Measurements from ENCODE around the gene MPEG1.

Gene MPEG1

DNA sequence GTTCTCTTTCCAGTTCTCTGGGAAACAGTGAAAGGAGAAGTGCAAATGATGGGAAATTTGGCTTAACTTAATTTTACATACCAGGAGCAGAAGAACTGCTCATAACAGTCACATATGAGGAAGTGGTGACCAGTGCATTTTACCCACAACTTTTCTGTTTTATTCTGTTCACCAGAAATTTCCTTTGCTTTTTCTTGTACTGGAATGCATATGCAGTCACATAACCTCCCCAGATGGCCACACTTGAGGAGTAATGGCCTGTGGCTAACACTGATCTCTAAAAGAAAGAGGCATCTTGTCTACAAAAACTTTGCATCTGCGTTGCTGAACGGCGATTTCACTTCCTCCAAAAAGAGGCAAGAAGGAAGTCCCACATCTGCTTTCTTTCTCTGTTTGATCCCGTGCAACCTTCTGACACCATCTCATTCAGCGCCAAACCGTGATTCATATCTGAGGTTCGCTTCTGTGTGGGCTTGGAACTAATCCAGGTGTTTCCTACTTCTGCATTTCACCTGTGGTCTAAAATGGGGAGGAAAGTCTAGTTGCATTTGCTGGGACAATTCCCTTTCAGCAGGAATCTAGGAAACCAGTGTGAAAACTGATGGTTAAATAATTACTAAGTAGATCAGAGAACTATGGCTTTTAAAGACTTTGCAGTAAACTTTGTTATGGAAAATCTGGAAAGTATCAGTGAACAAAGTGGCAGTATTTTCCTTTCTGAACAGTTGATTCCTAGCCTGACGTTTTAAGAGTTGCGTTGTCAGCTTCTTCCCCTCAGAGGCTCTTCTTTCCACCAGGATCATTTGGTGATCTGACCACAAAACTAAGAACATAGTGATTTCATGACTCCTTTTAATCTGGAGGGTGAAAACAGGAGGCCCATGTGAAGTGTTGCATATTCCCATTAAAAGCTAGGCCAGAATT, 4.2 kb upstream of the MPEG1 start:
- DNase-seq, result peak; percentile 53

DNA sequence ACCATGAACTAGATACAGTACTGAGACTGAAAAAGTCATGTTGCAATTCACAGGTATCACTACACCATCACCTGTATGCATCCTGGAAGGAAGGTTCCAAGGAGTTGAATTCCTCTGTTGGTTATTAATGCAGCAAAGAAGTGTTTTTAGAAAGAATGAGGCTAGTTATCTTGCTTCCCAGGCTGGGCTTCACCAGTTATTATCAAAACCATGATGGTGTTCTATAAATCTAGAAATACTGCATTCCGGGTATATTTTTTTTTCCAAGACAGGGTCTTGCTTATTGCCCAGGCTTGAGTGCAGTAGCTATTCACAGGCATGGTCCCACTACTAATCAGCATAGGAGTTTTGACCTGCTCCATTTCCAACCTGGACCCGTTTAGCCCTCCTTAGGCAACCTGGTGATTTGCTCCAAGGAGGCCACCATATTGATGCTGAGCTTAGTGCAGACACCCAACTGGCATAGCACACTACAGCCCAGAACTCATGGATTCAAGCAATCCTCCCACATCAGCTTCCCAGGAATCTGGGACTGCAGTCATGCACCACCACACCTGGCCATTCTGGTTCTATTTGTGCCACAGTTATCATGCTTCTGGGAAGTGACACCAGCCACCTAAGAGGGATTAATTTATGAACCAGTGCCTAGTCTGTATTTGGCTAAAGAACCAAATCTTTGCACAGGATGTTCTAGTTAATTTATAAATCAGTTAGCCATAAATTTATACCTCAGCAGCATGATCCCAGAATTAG, 1.6 kb upstream of the MPEG1 start:
- DNase-seq, result no peak

DNA sequence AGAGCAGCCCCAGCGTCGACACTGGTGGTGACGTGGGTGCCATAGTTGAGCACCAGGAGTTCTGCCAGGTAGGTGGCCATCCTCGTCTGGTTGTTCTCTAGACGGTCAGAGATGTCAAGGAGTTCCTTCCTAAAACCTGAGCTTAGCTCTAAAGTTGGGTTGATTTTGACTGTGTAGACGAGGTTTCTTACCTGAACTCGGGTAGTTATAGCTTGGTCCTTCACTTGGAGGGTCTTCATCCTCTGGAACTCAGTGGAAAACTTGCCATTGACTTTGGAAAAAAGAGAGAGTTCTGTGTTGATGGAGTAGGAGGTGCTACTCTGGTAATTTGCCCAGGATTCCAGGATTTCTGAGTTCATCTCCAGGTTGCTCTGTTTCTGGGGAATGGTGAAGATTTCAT, 505 bp downstream of the MPEG1 start:
- no peak for DNase-seq

DNA sequence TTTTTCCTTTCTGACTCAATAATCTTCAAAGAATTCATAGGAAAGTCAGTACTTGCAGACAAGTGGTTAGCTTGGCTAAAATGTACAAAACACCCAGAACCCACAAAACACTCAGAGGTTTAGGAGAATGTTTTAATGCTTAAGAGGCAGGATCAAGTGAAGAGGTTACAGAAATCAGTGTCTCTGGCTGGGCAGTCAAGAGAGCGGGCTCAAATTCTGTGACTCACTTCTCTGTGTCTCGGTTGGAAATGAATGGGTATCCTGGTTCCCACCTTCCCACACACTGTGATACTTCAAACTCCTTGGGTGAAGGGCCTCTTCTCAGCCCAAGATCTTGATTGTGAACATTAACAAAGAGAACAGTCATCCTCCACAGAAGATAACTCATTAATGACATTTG, 3.8 kb downstream of the MPEG1 start:
- no peak for DNase-seq

DNA sequence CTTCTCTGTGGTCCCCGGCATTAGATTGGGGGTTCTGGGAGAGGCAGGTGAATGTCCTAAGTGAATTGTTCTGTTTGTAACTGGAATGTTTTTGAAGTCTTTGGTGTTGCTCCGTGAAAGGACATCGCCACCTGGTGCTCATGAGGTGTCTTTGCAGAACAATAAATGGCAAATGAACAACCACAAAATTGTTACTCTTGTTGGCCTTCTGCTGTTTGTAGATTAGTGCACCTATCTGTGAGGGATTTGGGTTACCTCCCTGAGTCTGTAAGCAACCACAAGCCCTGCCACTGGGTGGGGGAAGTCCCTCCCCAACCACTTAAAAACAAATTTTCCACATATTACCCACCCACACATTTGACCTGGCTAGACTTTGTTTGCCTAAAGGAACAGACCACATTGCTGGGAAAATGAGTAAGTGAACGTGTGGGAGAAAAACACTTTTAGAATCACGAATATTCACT, 4.7 kb downstream of the MPEG1 start:
- DNase-seq, result peak; percentile 9

DNA sequence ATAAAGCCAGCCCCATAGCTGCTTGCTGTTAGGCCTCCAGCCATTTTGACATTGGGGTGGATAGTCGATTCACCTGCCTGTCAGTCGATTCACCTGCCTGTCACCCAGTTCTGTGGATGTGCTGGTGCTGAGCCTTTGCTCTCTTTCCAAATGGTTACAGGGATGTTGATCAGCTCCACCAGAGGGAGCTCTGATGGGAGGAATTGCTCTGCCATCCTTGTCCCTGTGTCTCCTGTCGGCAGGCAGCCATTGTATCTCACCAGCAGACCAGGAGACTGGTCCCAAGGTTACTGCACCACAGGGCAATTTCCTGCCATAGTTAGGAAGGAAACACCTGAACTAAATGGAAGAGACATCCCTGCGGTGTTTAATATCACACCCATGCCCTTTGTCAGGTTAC, 6.1 kb downstream of the MPEG1 start:
- DNase-seq, result no peak

DNA sequence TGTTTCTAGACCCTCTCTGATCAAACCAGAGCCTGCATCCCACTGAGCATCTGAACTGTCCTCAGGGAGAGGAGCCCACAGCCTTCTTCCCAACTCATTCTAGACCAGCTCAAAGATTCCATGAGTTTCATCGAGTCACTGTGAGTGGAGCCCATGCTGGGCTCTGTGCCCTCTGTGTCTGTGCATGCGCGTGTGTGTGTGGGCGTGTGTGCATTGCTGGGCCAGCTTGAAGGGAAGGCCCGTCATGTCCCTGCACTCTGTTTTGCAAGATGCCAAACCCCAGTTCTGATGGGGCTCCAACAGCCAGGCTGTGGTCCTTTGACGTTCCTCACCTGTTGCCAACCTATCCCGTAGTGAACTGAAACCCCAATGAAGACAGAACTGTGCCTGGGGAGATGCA, 7.1 kb downstream of the MPEG1 start:
- DNase-seq, result no peak

DNA sequence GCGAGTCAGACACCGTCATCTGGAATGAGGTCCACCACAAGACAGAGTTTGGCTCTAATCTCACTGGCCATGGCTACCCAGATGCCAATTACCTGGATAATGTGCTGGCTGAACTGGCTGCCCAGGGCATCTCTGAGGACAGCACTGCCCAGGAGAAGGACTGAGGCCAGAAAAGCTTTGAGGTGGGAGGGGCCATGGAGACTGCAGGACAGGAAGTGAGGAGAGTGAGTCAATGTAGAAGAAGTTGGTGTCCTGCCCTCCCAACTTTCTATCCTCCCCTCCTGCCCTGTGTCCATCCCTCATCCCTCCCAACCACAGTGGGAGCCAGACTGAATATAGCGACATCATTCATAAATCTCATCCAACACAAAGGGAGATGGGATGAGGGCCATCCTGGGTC, 8.0 kb downstream of the MPEG1 start:
- no peak for DNase-seq

DNA sequence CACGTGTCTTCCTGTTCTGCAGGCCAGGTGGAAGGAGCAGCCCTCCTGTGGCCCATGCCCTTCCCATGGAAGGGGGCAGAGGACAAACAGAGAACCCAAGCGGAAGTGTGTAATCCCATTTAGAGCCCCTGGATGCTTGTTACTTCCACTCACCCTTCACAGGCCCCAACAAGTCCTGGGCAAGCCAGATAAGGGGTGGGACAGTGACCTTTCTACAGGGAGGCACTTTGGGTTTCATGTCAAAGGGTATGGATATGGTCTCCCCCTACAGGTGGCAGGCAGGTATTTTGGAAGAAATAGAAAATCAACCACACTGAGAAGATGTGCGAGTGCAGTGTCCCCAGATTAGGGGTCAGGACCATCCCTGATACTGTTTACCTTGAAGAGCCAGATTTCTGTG, 11.4 kb downstream of the MPEG1 start:
- no peak for DNase-seq

DNA sequence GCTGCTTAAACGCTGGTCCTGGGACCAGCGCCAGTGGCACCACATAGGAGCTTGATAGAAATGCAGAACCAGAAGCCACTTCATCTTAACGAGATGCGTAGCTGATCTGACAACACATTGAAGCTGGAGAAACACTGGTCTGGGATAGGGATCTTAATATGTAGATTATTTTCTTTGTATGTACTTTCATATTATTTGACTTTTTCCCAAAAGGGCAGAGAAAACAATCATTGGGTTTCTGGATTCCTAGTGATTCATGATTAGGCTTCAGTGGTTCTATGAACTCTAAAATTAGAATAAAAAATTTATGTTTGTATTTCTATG, 12.3 kb downstream of the MPEG1 start:
- no peak for DNase-seq

DNA sequence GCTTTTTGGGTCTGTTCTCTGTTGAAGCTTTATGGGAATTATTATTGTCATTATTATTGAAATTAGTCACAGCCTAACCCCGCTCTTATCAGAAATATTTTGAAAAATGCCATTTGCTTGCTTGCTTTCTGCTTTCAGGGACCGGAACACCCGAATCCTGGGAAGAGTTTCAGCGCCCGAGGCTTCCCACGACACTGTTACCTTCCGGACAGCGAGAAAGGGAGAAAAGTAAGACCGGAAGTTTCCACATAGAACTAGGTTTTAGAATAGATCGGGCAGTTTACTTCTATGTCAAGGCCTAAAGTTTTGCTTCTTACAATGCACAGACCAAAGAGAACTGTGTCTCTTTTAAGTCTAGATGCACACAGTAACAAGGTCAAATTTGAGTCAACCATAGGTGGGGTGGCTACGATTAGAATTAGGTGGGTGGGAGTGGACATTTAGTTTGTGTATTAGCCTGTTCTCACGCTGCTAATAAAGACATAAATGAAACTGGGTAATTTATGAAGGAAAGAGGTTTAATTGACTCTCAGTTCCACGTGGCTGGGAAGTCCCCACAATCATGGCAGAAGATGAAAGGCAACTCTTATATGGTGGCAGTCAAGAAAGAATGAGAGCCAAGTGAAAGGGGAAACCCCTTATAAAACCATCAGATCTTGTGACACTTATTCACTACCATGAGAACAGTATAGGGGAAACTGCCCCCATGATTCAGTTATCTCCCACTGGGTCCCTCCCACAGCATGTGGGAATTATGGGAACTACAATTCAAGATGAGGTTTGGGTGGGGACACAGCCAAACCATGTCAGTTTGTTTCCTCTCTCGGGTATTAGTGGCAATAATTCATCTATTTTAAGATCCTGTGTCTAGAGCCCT, 12.9 kb downstream of the MPEG1 start:
- no peak for DNase-seq

DNA sequence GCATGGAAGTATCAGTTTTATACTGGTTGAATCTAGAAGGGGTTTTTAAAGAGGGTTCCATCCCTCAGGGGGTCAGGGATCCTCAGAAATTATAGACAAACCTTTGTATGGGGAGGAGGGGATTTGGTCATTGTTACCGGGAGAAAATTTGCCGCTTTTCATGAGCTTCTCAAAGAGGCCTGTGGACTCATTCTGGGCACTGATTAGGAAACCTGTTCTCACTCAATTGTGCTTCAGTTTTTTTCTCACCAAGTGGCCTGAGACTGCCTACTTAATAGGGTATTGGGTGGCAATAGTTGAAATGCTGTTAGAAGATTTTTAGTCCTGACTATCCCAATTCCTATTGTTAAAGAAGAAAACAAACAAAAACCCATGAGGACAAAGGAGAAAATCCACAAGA, 14.0 kb downstream of the MPEG1 start:
- DNase-seq, result no peak

DNA sequence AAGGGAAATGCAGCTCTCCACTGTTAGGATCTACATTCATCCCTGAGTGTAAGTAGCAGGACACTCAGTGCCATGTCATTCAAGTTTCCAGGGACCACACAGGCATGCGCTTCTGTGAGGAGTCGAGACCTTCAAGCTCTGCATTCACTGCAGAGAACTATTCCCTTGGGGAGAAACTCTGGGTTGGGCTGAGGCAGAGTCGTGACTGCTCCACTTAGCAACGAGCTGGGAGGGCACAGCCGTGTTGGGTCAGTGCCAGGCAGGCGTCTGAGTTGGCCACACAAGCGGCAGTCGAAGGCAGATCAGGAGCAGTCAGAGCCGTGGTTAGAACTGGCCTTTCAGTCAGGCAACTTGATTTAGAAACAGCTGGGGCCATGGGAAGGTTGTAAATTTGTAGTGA, 14.7 kb downstream of the MPEG1 start:
- no peak for DNase-seq

DNA sequence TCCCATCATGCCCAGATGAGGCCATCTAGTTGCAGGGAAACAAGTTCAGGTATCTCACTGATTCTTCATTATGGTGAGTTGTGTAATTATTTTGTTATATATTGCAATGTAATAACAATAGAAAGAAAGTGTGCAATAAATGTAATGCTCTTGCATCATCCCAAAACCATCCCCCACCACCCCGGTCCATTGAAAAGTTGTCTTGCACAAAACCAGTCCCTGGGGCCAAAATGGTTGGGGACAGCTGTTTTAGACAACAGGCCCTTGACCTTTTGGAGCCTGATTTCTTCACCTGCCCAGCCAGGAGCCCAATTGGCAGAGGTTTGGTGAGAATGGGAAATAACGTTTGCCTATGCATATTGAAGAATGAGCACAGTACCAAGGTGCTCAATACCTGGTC, 15.9 kb downstream of the MPEG1 start:
- no peak for DNase-seq

DNA sequence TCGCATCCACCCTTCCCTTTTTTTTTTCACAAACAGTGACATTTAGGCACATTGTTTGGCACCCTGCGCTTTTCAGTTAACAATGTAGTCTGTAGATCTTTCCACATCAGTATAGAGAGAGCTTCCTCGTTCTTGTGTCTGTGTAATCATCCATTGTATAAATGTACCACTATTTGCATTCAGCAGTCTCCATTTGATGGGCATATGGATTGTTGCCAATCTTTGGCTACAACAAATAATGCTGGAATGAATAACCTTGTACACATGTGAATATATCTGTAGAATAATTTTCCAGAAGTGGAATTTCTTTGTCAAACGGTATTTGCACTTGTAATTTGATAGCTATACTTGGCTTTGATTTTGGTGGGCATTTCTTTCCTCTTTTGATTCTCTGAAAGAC, 17.1 kb downstream of the MPEG1 start:
- DNase-seq, result no peak

DNA sequence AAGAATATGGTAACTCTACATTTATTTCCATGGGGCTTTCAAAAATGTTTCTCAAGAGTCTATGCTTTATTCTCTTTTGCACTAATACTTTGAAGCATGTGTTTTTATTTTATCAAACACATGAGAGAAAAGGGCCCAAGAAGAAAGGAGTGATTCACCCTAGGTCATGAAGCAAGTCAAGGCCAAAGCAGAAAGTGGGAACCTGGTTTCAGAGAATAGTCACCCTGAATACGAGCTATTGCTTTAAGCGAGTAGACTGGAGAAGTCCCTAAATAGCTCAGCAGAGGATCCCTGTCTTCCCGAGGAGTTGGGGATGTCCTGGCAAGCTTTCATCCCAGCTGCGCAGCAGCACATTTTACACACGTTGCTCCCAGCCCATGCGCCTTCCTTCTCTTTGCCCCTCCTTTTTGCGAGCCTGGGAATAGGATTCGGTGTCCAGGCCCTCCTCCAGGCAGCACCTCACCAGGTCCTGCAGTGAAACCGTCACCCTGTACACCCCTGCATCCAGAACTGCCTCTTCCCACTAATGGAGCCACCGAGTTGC, 19.1 kb downstream of the MPEG1 start:
- DNase-seq, result no peak

DNA sequence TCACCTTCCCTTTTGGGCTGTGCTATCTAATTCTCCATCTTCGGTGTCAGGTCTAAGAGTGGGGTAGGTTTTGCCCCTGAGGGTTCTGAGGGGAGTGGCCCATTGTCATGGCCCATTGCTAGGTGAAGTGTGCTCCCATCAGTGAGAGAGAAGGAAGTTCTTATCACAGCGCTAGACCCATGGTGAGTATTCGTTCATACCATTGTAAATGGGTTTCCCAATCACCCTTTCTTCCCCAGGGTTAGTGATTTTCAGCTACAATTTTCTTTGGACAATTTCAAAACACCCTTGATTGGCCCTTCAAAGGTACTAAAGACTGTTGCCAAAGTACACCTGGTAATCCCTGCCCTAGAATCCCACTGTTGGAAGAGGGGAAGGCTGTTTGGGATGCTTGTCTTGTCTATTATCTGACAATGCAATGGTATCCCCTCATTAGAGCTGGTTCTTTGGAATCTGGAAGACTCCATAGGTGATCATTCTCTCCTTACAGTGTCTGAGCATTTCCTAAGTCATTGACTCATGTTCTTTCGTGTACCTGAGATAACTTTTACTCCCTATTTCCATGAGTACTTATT, 20.2 kb downstream of the MPEG1 start:
- no peak for DNase-seq

DNA sequence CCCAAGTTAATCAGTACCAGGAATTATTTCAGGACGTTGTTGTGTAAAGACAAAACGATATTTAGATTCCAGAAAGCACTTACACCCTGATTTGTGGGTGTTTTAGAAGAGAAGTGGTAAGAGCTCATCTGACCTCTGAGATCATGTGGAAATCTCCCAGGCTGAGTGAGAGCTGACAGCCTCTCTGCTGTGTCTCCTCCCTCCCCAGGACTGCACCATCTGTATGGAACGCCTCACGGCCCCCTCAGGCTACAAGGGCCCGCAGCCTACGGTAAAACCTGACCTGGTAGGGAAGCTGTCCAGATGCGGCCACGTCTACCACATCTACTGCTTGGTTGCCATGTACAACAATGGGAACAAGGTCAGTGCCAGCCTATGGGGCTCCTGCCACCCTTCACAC, 20.8 kb downstream of the MPEG1 start:
- DNase-seq, result no peak

DNA sequence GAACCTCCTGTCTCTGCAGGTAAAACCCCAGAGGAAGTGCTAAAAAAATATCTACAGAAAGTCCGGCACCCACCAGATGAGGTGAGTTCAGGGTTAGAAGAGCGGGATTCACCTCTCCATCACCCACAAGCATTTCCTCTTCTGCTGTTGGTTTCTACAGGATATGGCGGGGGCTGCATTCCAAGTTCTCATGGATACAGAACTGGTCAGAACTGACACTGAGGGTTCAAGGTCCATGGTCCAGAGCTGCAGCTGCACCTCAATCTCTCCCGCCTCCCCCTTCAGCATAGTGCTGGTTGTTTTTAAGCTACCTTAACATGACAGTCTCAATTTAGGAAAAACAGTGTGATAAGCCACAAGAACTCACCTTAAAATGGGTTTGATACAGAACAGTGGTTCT, 21.6 kb downstream of the MPEG1 start:
- DNase-seq, result no peak

DNA sequence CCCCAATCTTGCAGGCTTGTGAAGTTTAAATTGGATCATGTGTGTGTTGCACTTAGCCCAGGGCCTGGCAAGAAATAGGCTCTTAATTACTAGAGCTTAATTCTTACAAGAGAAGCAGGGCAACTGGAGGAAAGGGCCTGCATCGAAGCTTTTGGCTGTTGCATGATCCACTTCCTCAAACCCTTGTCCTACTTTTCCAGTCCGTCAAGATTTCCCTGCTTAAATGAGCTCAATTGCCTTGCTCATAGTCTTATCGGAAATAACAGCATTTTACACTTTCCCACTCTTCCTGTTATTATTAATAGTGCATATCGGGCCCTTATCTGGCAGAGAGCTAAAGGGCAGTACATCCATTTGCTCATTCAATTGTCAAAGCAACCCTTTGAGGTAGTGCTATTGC, 22.7 kb downstream of the MPEG1 start:
- DNase-seq, result no peak

DNA sequence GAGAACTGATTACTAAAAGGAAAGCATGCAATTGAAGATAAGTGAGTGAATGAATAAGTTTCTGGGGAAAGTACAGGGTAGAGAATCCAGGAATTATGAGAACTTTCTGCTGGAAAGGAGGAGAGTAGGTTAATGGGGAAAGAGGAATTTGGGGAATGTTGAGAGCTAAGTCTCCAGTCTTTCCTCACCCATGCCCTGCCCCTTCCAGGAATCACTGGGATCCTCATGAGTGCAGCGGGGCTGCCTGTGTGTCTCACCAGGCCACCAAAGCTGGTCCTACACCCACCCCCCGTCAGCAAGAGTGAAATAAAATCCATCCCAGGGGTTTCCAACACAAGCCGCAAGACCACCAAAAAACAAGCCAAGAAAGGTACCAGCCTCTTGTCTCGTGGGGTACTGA, 23.8 kb downstream of the MPEG1 start:
- DNase-seq, result no peak

DNA sequence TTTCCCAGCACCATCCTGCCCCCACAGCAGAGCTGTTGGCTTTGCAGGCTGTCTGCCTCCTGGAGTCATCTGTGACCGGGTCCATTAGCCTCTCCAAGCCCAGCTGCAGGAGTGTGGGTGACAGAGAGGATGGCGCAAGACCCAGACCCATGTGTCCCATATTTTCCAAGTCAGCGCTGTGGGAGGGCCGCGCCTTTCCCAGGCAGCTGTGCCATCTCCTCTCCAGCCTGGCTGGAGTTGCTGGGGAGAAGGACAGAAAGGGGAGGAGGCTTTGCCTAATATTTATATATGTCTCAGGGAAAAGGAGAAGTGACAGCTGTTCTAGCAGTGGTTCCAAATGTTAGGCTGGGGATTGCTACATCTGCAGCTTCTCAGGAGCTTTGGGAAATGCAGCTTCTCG, 25.1 kb downstream of the MPEG1 start:
- DNase-seq, result no peak

DNA sequence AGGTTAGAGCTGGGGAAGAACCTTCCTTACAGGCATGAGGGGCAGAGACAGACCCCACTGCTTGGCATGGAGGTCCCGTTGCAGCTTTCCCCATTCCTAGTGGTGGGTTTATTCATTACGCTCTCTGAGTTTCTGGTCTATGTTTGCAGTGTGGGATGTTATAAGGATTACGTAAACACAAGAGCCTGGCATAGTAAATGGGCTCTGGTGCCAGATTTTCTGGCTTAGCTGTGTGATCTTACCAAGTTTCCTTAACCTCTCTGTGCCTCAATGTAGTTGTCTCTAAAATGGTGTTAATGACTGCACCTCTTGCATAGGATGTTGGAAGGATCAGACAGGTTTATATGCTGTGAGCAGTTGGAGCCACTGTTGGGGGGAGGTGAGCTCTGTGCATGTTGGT, 25.7 kb downstream of the MPEG1 start:
- DNase-seq, result no peak
